ENCODE results near the gene PFKP. TPM values are rescaled to one million over a fixed set of nuclear protein-coding genes. Genes with fewer than 3 reads are reported as not detected.
"Not testable (repeated sequence)": the region's sequence is repeated elsewhere in the genome, so short reads cannot be mapped to it uniquely, and the experiment has no call there.

PFKP gene
- total RNA-seq, 3 donors from 2014 or later = 76.1 to 117 (median 100) TPM

DNA sequence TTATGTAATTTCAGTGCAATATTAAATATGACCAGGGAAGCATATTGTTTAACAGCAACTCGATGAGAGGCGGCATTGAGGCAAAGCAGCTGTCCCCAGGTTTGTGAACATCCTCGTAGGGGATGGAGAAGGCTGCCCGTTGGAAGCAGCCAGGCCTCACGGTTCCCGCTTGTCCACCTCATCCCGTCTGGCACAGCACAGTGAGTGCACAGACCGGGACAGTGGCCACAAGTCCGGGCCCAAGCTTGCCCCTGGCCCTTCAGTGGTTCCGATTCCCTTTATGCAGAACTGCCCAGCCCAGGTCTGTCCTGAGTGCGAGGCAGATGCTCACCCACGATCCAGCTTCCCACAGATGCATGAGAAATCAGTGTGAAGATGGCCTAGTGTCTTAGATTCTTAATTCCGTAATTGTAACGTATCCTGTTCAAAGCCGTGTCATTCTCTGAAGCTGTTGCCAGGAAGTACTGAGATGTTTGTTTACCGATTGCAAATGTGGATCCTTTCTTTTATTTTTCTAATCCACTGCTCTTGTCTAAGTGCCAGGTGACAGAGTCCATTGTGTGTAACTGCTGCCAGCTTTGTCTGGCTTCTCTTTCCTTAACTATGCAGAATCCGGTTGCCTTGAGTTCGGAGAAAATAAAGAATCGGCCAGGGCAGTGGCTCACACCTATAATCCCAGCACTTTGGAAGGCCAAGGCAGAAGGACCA is 35.5 kb downstream of the PFKP start:
- intact Hi-C loops (cut with DNase I, micrococcal nuclease) = no loop called here
- Histone ChIP-seq H3K4me3 (no peak overlapping the region), H3K9me3 (no peaks in the 10 kb centered on the region), H3K4me1 (ENCODE audit: low read depth) (peaks cover 9% of the 10 kb centered on the region), H3K36me3 (ENCODE audit: low read depth) (no peaks in the 10 kb centered on the region)
- ATAC-seq (peak; percentile 82), DNase-seq (peak in 1 of 3 donors; percentile 59)
- TF ChIP-seq, protein P1, sequence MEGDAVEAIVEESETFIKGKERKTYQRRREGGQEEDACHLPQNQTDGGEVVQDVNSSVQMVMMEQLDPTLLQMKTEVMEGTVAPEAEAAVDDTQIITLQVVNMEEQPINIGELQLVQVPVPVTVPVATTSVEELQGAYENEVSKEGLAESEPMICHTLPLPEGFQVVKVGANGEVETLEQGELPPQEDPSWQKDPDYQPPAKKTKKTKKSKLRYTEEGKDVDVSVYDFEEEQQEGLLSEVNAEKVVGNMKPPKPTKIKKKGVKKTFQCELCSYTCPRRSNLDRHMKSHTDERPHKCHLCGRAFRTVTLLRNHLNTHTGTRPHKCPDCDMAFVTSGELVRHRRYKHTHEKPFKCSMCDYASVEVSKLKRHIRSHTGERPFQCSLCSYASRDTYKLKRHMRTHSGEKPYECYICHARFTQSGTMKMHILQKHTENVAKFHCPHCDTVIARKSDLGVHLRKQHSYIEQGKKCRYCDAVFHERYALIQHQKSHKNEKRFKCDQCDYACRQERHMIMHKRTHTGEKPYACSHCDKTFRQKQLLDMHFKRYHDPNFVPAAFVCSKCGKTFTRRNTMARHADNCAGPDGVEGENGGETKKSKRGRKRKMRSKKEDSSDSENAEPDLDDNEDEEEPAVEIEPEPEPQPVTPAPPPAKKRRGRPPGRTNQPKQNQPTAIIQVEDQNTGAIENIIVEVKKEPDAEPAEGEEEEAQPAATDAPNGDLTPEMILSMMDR (IDR thresholded peaks at IDR 0.05) = no peak

DNA sequence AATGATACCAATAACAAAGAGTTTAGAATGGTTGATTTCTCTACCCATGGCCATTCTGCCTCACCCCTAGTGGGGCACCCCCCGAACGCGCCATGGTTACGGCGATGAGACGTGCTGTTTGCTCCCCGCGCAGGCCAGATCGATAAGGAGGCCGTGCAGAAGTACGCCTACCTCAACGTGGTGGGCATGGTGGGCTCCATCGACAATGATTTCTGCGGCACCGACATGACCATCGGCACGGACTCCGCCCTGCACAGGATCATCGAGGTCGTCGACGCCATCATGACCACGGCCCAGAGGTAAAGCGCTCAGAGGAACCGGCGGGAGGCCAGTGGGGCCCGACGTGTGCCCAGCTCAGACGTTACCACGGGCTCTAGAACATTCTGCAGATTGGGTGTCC is 36.3 kb downstream of the PFKP start:
- TF ChIP-seq, protein P1 (IDR thresholded peaks at IDR 0.05) = no peak
- no peaks in the 10 kb centered on the region for H3K9me3 ChIP-seq
- intact Hi-C loops (cut with DNase I, micrococcal nuclease) = no loop called here
- H3K4me1 ChIP-seq (ENCODE audit: low read depth) = peaks cover 9% of the 10 kb centered on the region
- H3K36me3 ChIP-seq (ENCODE audit: low read depth) = no peaks in the 10 kb centered on the region
- H3K4me3 ChIP-seq = no peak overlapping the region
- DNase-seq (peak in 1 of 3 donors; percentile 50), ATAC-seq (no peak)

DNA sequence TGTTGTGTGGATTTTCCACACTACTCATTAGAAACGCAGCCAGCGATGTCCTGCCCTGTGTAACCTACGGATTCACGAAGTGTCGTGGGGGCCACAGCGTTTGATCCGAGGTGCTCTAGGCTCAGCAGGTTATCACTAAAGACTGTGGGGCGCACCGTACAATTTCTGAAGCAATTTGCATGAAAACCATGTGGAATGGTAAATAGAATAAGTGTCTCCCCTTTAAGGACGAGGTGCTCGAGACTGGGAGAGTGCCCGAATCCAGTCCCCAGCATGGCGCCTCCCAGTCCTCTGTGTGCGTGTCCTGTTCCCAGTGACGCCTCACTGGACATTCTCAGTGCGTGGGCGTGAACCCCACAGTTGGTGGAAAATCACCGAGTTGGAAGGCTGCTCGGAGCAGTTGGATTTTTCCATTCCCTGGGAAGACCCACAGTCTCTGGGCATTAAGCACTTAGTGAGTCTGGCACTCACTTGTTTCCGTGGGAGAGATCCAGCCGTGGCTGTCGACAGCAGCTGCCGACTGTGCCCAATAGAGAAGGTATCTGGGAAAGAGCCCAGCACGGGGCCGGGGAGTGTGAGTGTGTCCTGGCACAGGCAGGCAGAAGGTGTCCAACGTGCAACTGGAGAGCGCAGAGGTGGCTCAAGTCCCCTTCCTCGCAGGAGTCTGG is 37.0 kb downstream of the PFKP start:
- intact Hi-C loops (cut with DNase I, micrococcal nuclease) = no loop called here
- peaks cover 9% of the 10 kb centered on the region for H3K4me1 ChIP-seq (ENCODE audit: low read depth)
- H3K9me3 ChIP-seq = no peaks in the 10 kb centered on the region
- DNase-seq (peak in 1 of 3 donors; percentile 27), ATAC-seq (no peak)
- TF ChIP-seq, protein P1 (IDR thresholded peaks at IDR 0.05) = no peak
- H3K4me3 ChIP-seq = no peak overlapping the region
- H3K36me3 ChIP-seq (ENCODE audit: low read depth) = no peaks in the 10 kb centered on the region

DNA sequence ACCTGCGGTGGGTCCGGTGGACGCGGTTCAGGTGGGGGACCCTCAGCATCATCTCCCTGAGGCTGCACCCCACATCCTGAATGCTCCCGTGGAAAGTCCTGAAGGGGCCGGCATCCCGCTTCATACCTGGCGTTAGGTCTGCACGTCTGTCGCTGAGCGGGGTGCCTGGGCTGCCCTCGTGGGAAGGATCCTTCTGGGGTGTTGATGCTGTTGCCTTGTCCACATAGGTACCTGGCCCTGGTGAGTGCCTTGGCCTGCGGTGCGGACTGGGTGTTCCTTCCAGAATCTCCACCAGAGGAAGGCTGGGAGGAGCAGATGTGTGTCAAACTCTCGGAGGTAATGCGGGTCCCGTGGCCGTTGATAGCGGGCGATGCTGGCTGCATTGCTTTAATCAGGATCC is 37.8 kb downstream of the PFKP start:
- Histone ChIP-seq H3K36me3 (ENCODE audit: low read depth) (no peaks in the 10 kb centered on the region), H3K4me3 (no peak overlapping the region), H3K4me1 (ENCODE audit: low read depth) (peaks cover 9% of the 10 kb centered on the region), H3K9me3 (no peaks in the 10 kb centered on the region)
- TF ChIP-seq, protein P1 (IDR thresholded peaks at IDR 0.05) = no peak
- intact Hi-C loops (cut with DNase I, micrococcal nuclease) = no loop called here
- DNase-seq (peak in 1 of 3 donors; percentile 44), ATAC-seq (no peak)

DNA sequence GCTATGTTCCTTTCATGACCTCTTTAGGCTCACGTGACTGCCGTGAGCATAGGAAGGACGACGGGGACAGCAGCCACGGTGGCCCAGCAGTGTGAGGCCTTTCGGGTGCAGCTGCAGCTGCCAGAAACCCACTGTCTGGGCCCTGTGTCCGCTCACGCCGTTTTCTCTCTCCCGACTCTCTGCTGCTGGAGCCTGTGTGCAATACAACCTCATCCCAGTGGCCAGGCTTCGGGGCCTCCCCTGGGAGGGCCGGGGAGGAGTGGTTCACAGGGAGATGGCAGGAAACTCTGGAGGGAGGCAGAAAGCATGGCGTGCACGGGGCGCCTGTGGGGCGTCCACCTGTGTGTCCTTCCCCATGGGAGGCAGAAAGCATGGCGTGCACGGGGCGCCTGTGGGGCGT is 38.6 kb downstream of the PFKP start:
- DNase-seq = no peak
- no peaks in the 10 kb centered on the region for H3K36me3 ChIP-seq (ENCODE audit: low read depth)
- TF ChIP-seq, protein P1 (IDR thresholded peaks at IDR 0.05) = no peak
- intact Hi-C loops (cut with DNase I, micrococcal nuclease) = no loop called here
- no peak for ATAC-seq
- no peaks in the 10 kb centered on the region for H3K9me3 ChIP-seq
- H3K4me3 ChIP-seq = no peak overlapping the region
- peaks cover 9% of the 10 kb centered on the region for H3K4me1 ChIP-seq (ENCODE audit: low read depth)

DNA sequence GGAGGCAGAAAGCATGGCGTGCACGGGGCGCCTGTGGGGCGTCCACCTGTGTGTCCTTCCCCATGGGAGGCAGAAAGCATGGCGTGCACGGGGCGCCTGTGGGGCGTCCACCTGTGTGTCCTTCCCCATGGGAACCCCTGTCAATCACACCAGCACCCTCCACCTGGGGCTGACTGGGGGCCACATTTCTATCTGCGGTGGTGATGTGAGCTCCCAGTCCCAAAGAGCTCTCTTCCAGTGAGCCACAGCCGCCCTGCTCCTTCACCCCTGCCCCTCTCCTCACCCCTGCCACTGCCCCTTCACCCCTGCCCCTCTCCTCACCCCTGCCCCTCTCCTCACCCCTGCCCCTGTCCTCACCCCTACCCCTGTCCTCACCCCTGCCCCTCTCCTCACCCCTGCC is 39.0 kb downstream of the PFKP start:
- intact Hi-C loops (cut with DNase I, micrococcal nuclease); H3K4me1 ChIP-seq (ENCODE audit: low read depth); H3K36me3 ChIP-seq (ENCODE audit: low read depth); H3K4me3 ChIP-seq; ATAC-seq; H3K9me3 ChIP-seq; DNase-seq: not testable (repeated sequence)
